ENCODE data around the gene ONECUT2.

The ONECUT2 gene

GRCh38 chr18:57529151-57529550 is 94.0 kb downstream of the ONECUT2 start:
- no peak for DNase-seq (ENCODE audit: low read depth in 2 of 2)

- no peak for DNase-seq (ENCODE audit: low read depth in 2 of 2)
These were observed 98.1 kb downstream of the ONECUT2 start for GRCh38 chr18:57533006-57533867.

GRCh38 chr18:57533868-57534510 is 98.8 kb downstream of the ONECUT2 start:
- no peak for DNase-seq (ENCODE audit: low read depth in 2 of 2)

- no peak for DNase-seq (ENCODE audit: low read depth in 2 of 2)
These were observed 99.3 kb downstream of the ONECUT2 start for GRCh38 chr18:57534511-57534909.

- no peak for DNase-seq (ENCODE audit: low read depth in 2 of 2)
These were observed 103.4 kb downstream of the ONECUT2 start for GRCh38 chr18:57538614-57539013.

GRCh38 chr18:57539702-57540101 is 104.5 kb downstream of the ONECUT2 start:
- no peak for DNase-seq (ENCODE audit: low read depth in 2 of 2)

All from stimulated activated CD8-positive, alpha-beta memory T cell treated with anti-CD3 and anti-CD28 coated beads, Interleukin-15, amount 100 ng/mL, for 4 hours (primary cell).